Choroid plexus epithelial cell (primary cell): Measurements from ENCODE around the gene DDX25.

Source experiments
- DNase-seq: peaks from one replicate; pipeline ENCODE4 v3.0.0-alpha.2; 2010; ENCODE audit warnings: low read depth
- H3K4me3 ChIP-seq: 2 replicates; pipeline ENCODE4 v1.5.1; 2011; ENCODE audit warnings: low read depth, mild to moderate bottlenecking, control low read depth, low read length, moderate library complexity
- CTCF ChIP-seq: conservative IDR thresholded peaks from 2 replicates; pipeline ENCODE4 v1.5.1; 2011; ENCODE audit warnings: low read depth, mild to moderate bottlenecking, control low read depth, inconsistent platforms, low read length, moderate library complexity

The DDX25 gene

GRCh38 chr11:125943661-125944349, 39.5 kb downstream of the DDX25 start:
- no peak overlapping the region for H3K4me3 ChIP-seq
- TF ChIP-seq CTCF = no peak
- DNase-seq = no peak

- TF ChIP-seq CTCF = no peak
- no peak for DNase-seq
- H3K4me3 ChIP-seq = no peak overlapping the region
Observed at GRCh38 chr11:125944350-125945010, 40.2 kb downstream of the DDX25 start.

- no peak for DNase-seq
- no peak overlapping the region for H3K4me3 ChIP-seq
- no peak for TF ChIP-seq CTCF
Observed at GRCh38 chr11:125945011-125945796, 40.9 kb downstream of the DDX25 start.

DNA sequence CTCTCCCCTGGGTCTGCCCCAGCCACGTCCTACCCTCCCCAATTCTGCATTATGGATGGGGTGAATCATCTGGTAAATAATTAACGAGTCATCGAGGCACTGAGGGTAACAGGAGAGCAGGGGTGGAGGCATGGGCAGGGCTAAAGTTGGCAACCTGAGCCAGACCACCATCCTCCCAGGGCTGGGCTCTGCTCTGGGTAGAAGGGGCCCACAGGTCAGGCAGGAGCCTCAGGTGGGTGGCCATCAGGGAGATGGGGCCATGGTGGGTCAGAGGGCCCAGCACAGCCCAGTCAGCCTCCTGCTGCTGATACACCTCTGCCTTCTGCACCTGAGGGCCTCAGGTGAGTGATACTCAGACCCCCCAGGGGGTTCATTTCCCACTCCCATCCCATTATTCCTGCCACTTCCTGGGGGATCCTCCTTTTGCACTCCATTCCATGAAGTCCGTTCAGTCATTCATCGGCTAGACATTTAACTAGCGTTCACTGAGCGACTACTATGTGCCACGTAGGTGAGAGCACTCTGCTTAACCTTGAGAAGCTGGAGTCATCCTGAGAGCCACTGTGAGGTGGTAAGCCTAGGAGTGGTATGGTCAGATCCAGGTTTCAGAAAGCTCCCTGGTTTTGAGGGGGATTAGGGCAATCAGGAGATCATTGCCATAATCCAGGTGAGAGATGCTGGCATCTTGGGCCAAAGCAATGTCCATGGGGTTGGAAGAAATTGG, 41.7 kb downstream of the DDX25 start, which contains the start of gene VSIG10L2:
Gene VSIG10L2 (plus strand): TSS at position 248 of the 724 bp plus-strand sequence. CDS start 12 bp downstream, at position 260.
- DNase-seq = no peak
- H3K4me3 ChIP-seq = no peak within 1 kb of the TSS
- no peak for TF ChIP-seq CTCF

GRCh38 chr11:125946712-125947418, 42.6 kb downstream of the DDX25 start:
- DNase-seq = no peak
- no peak for TF ChIP-seq CTCF
- no peak overlapping the region for H3K4me3 ChIP-seq
